ENCODE measurements around the gene ADARB1.

Gene ADARB1

DNA sequence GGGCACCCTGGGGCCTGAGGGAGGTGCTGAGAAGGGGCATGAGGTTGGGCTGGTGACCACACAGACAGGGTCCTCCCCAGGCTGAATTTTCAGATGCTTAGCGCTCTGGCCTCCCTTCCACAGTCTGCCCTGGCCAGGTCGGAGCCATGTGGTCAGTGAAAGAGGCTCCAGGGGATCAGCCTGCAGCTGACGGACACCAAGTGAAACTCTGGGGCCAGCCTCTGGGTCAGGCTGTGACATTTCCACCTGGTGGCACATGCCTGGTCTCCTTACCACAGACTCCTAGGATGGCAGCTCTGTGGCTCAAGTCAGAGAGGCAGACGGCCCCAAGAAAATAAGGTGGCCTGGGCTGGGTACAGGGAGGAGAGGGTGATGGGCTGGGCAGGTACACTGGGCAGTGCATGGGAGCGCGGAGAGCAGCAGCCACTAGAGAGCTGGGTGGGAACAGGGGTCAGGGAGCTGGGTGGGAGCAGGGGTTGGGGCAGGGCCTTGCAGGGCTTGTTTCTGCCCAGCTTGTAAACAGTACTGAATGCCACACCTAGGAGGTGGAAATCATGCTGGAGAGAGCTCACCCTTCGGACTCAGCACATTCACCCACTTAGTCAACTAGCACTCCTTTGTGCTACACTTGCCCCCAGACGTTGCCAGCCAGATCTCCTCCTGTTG lies 20.7 kb upstream of the ADARB1 start:
- Histone ChIP-seq H3K4me1 (ENCODE audit: insufficient read depth, poor library complexity, severe bottlenecking) (no peaks in the 10 kb centered on the region), H3K27ac (ENCODE audit: poor library complexity, severe bottlenecking) (no peak overlapping the region), H3K27me3 (ENCODE audit: insufficient read depth, poor library complexity, severe bottlenecking) (no peaks in the 10 kb centered on the region), H3K36me3 (ENCODE audit: low read depth) (no peaks in the 10 kb centered on the region), H3K9me3 (ENCODE audit: severe bottlenecking) (peaks cover 3% of the 10 kb centered on the region), H3K4me3 (ENCODE audit: severe bottlenecking) (no peak overlapping the region)
- TF ChIP-seq, protein P1, sequence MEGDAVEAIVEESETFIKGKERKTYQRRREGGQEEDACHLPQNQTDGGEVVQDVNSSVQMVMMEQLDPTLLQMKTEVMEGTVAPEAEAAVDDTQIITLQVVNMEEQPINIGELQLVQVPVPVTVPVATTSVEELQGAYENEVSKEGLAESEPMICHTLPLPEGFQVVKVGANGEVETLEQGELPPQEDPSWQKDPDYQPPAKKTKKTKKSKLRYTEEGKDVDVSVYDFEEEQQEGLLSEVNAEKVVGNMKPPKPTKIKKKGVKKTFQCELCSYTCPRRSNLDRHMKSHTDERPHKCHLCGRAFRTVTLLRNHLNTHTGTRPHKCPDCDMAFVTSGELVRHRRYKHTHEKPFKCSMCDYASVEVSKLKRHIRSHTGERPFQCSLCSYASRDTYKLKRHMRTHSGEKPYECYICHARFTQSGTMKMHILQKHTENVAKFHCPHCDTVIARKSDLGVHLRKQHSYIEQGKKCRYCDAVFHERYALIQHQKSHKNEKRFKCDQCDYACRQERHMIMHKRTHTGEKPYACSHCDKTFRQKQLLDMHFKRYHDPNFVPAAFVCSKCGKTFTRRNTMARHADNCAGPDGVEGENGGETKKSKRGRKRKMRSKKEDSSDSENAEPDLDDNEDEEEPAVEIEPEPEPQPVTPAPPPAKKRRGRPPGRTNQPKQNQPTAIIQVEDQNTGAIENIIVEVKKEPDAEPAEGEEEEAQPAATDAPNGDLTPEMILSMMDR (IDR thresholded peaks at IDR 0.05; ENCODE audit: poor library complexity, severe bottlenecking), result no peak
- ATAC-seq (ENCODE audit: low read depth) (0 out of 3 replicates have a peak, but pooled peaks have one; percentile 12), DNase-seq (ENCODE audit: low spot score) (no peak)

DNA sequence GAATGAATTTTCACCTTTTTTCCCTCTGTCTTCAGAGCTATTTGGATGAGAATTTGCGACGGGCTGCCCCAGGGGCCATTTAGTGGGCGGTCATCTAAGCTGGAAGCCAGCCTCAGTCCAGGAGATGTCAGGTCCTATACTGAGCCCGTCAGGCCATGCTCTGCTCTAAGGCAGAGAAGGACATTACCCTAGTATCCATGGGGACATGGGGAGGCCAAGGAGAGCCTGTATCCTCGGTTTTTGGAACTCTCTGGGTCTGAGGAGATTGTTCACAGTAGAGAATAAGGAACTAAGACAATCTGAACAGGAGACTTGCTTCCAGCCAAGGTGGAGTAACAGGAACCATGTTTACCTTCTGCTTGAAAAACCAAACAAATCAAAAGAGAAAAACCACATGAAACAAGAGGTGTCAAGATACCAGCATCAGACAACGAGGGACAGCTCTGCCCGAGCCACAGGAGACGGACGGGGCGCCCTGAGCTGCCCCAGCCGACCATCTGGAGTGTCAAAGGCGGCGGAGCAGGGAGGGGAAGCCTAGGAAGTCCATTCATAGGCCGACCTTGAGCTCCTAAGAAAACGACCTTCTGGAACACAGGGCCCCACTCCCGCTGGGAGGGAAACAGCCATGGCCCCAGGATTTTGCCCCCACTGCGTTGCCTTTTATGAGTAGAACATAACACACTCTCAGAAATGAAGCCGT lies 20.0 kb upstream of the ADARB1 start:
- no peak overlapping the region for H3K27ac ChIP-seq (ENCODE audit: poor library complexity, severe bottlenecking)
- H3K36me3 ChIP-seq (ENCODE audit: low read depth), result no peaks in the 10 kb centered on the region
- ATAC-seq (ENCODE audit: low read depth) (0 out of 3 replicates have a peak, but pooled peaks have one; percentile 10), DNase-seq (ENCODE audit: low spot score) (no peak)
- no peaks in the 10 kb centered on the region for H3K9me3 ChIP-seq (ENCODE audit: severe bottlenecking)
- TF ChIP-seq, protein P1 (IDR thresholded peaks at IDR 0.05; ENCODE audit: poor library complexity, severe bottlenecking), result no peak
- H3K4me3 ChIP-seq (ENCODE audit: severe bottlenecking), result no peak overlapping the region
- no peaks in the 10 kb centered on the region for H3K27me3 ChIP-seq (ENCODE audit: insufficient read depth, poor library complexity, severe bottlenecking)
- H3K4me1 ChIP-seq (ENCODE audit: insufficient read depth, poor library complexity, severe bottlenecking), result no peaks in the 10 kb centered on the region

DNA sequence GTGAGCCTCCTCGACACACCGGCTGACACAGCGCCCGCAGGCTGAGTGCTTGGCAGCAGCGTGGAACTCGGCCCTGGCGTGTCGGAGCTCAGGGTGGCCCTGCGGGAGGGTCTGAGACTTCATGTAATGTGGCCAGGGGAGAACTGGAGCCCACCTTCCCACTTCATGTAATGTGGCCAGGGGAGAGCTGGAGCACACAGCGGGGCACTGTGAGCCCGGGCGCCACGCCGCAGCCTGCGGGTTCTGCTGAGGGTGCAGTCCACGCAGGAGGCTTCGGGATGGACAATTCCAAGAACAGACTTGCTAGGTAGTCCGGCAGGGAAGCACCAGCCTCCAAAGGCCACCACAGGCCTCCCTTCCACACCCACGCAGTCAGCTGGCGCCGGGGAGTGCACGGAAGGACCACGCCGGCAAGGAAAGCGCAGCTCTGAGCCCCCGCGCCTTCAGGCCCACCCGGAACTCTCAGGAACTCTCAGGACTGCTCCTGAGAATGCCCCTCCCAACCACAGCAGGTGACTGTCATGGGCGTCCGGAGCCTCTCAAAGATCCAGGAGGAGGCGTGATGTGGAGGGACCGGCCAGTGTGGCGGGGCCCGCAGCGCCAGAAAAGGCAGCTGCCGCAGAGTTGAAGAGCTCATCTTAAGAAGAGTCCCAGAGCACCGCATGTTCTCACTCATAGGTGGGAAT lies 19.3 kb upstream of the ADARB1 start:
- no peak overlapping the region for H3K27ac ChIP-seq (ENCODE audit: poor library complexity, severe bottlenecking)
- ATAC-seq (ENCODE audit: low read depth) (no peak), DNase-seq (ENCODE audit: low spot score) (no peak)
- H3K36me3 ChIP-seq (ENCODE audit: low read depth), result no peaks in the 10 kb centered on the region
- no peak overlapping the region for H3K4me3 ChIP-seq (ENCODE audit: severe bottlenecking)
- no peaks in the 10 kb centered on the region for H3K9me3 ChIP-seq (ENCODE audit: severe bottlenecking)
- no peaks in the 10 kb centered on the region for H3K4me1 ChIP-seq (ENCODE audit: insufficient read depth, poor library complexity, severe bottlenecking)
- H3K27me3 ChIP-seq (ENCODE audit: insufficient read depth, poor library complexity, severe bottlenecking), result no peaks in the 10 kb centered on the region
- TF ChIP-seq, protein P1 (IDR thresholded peaks at IDR 0.05; ENCODE audit: poor library complexity, severe bottlenecking), result no peak

DNA sequence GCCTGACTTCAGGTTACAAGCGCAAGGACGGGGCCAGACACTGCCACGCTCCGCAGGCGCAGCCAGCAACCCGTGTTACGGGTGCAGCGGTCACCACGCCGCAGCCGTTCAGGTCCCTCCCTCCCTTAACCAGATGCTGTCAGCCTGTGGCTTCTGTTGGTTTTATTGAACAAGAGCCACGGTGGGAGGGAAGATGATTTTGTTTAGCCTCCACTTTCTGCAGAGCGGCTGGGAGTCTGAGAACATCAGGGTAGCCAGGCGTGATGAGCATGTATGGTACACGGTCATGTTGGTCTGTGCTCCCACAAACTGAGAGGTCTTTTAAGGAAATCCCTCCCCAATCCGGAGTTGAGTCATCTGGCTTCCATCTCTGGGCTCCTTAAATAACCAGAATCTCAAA lies 18.5 kb upstream of the ADARB1 start:
- Histone ChIP-seq H3K27ac (ENCODE audit: poor library complexity, severe bottlenecking) (no peak overlapping the region), H3K36me3 (ENCODE audit: low read depth) (no peaks in the 10 kb centered on the region), H3K27me3 (ENCODE audit: insufficient read depth, poor library complexity, severe bottlenecking) (no peaks in the 10 kb centered on the region), H3K9me3 (ENCODE audit: severe bottlenecking) (no peaks in the 10 kb centered on the region), H3K4me1 (ENCODE audit: insufficient read depth, poor library complexity, severe bottlenecking) (no peaks in the 10 kb centered on the region), H3K4me3 (ENCODE audit: severe bottlenecking) (no peak overlapping the region)
- peak; percentile 28 for DNase-seq (ENCODE audit: low spot score)
- no peak for ATAC-seq (ENCODE audit: low read depth)
- TF ChIP-seq, protein P1 (IDR thresholded peaks at IDR 0.05; ENCODE audit: poor library complexity, severe bottlenecking), result no peak

Measured in RWPE2 (cell line).